SK-N-SH (cell line): ENCODE measurements around the gene DOK6. TPM values are rescaled to one million over a fixed set of nuclear protein-coding genes. Genes with fewer than 3 reads are reported as not detected.

Experiments
- CTCF ChIA-PET: fragments of 300-600, 350-600 bp; formaldehyde crosslinking; extraction: SDS; loops from one replicate; lab custom pipeline; 2021; lab: Yijun Ruan, JAX
- POLR2A ChIA-PET: fragments of 350-600 bp; sonication (Branson Sonifier 250); formaldehyde crosslinking; extraction: SDS; loops from one replicate; lab custom pipeline; 2020; ENCODE audit warnings: antibody characterized with exemption, inconsistent platforms; lab: Yijun Ruan, JAX
- DNase-seq: peaks from one replicate; pipeline ENCODE4 v3.0.0; 2012
- H2AFZ ChIP-seq: fragments of 200-600 bp; sonication (generic); 2 replicates; pipeline ENCODE4 v1.8.1; 2016; ENCODE audit warnings: antibody characterized with exemption, mild to moderate bottlenecking, low read depth
- H3F3A ChIP-seq: fragments of 200-600 bp; sonication (generic); replicated peaks from 2 replicates; pipeline ENCODE3; 2016; ENCODE audit warnings: antibody characterized with exemption, mild to moderate bottlenecking; ENCODE audit not compliant: insufficient read depth
- H3K27ac ChIP-seq, 2 experiments: fragments of 200-500 bp in 1 of 2; fragments of 200-600 bp in 1 of 2; sonication (Bioruptor generic) in 1 of 2; sonication (generic), shearing (Covaris generic) in 1 of 2; 2 replicates each; pipeline versions ENCODE4 v1.5.1 to v1.6.1; 2014 to 2016; ENCODE audit warnings: low read depth in 2 of 2, inconsistent platforms in 1 of 2, low read length in 1 of 2, mild to moderate bottlenecking in 1 of 2, mixed read lengths in 1 of 2
- H3K27me3 ChIP-seq: fragments of 200-600 bp; sonication (generic), shearing (Covaris generic); 2 replicates; pipeline ENCODE4 v1.6.1; 2016; ENCODE audit warnings: mixed run types; ENCODE audit not compliant: insufficient read depth
- H3K36me3 ChIP-seq, 2 experiments: fragments of 200-500 bp in 1 of 2; fragments of 200-600 bp in 1 of 2; sonication (Bioruptor generic) in 1 of 2; sonication (generic) in 1 of 2; replicated peaks in 1 of 2; 2 replicates each; pipeline versions ENCODE3 to v1.5.1; 2014 to 2016; ENCODE audit warnings: low read length in 1 of 2, mild to moderate bottlenecking in 1 of 2; ENCODE audit not compliant: insufficient read depth in 2 of 2, control insufficient read depth in 1 of 2
- H3K4me1 ChIP-seq, 2 experiments: fragments of 200-500 bp in 1 of 2; fragments of 200-600 bp in 1 of 2; sonication (Bioruptor generic) in 1 of 2; sonication (generic), shearing (Covaris generic) in 1 of 2; 2 replicates each; pipeline versions ENCODE4 v1.5.1 to v1.6.1; 2014 to 2016; ENCODE audit warnings: low read depth in 1 of 2, low read length in 1 of 2, mixed run types in 1 of 2; ENCODE audit not compliant: insufficient read depth in 2 of 2, control insufficient read depth in 1 of 2
- H3K4me2 ChIP-seq: fragments of 200-600 bp; sonication (generic), shearing (Covaris generic); 2 replicates; pipeline ENCODE4 v1.6.1; 2017; ENCODE audit warnings: mixed run types
- H3K4me3 ChIP-seq, 2 experiments: fragments of 200-500 bp in 1 of 2; fragments of 200-600 bp in 1 of 2; sonication (Bioruptor generic) in 1 of 2; sonication (generic), shearing (Covaris generic) in 1 of 2; 2 replicates each; pipeline versions ENCODE4 v1.5.1 to v1.8.1; 2014 to 2016; ENCODE audit warnings: low read depth in 2 of 2, inconsistent platforms in 1 of 2, low read length in 1 of 2, mild to moderate bottlenecking in 1 of 2, mixed read lengths in 1 of 2, moderate library complexity in 1 of 2
- H3K79me2 ChIP-seq: fragments of 200-600 bp; sonication (generic); 2 replicates; pipeline ENCODE4 v1.8.1; 2017; ENCODE audit warnings: mild to moderate bottlenecking; ENCODE audit not compliant: insufficient read depth
- H3K9ac ChIP-seq: fragments of 200-600 bp; sonication (generic); 2 replicates; pipeline ENCODE4 v1.6.1; 2017; ENCODE audit warnings: mixed run types
- H3K9me2 ChIP-seq: fragments of 200-600 bp; sonication (generic); 2 replicates; pipeline ENCODE4 v1.6.1; 2017; ENCODE audit warnings: mixed run types
- H3K9me3 ChIP-seq: fragments of 200-600 bp; sonication (generic); 2 replicates; pipeline ENCODE4 v1.6.1; 2017; ENCODE audit warnings: mixed run types, mild to moderate bottlenecking, moderate library complexity
- H4K20me1 ChIP-seq: fragments of 200-600 bp; sonication (generic); 2 replicates; pipeline ENCODE4 v1.6.1; 2017; ENCODE audit warnings: mild to moderate bottlenecking, mixed run types; ENCODE audit not compliant: insufficient read depth
- FOSL2 ChIP-seq: IDR thresholded peaks from 2 replicates; pipeline ENCODE4 v1.4.0; 2012; ENCODE audit warnings: low read depth, mild to moderate bottlenecking, moderate library complexity, borderline replicate concordance
- FOXJ3 ChIP-seq: sonication (generic); formaldehyde crosslinking; IDR thresholded peaks from 2 replicates; pipeline ENCODE4 v1.5.1; 2020; ENCODE audit warnings: mild to moderate bottlenecking, missing genetic modification reagents
- GATA2 ChIP-seq: sonication (generic); formaldehyde crosslinking; IDR thresholded peaks from 2 replicates; pipeline ENCODE4 v1.5.0; 2020; ENCODE audit warnings: mild to moderate bottlenecking, missing genetic modification reagents
- IRF3 ChIP-seq: fragments of 150-350 bp; IDR thresholded peaks from 2 replicates; pipeline ENCODE4 v1.6.1; 2016; ENCODE audit warnings: mild to moderate bottlenecking, low read depth, low read length
- MXI1 ChIP-seq: IDR thresholded peaks from 2 replicates; pipeline ENCODE4 v1.6.1; 2012; ENCODE audit warnings: mild to moderate bottlenecking, low read depth, low read length, improper control_type of control experiment
- NRF1 ChIP-seq: IDR thresholded peaks from 2 replicates; pipeline ENCODE4 v1.6.1; 2012; ENCODE audit warnings: low read depth, mild to moderate bottlenecking, low read length
- PBX3 ChIP-seq: IDR thresholded peaks from 2 replicates; pipeline ENCODE4; 2012
- RAD21 ChIP-seq: IDR thresholded peaks from 2 replicates; pipeline ENCODE4 v1.6.1; 2012; ENCODE audit warnings: mild to moderate bottlenecking, low read length
- RCOR1 ChIP-seq: fragments of 150-350 bp; IDR thresholded peaks from 2 replicates; pipeline ENCODE4 v1.6.1; 2017; ENCODE audit warnings: antibody characterized with exemption, low read length
- REST ChIP-seq: IDR thresholded peaks from 2 replicates; pipeline ENCODE4 v1.6.1; 2012; ENCODE audit warnings: mild to moderate bottlenecking, low read depth, low read length, moderate library complexity
- RXRA ChIP-seq: IDR thresholded peaks from 2 replicates; pipeline ENCODE4 v1.4.0; 2012; ENCODE audit warnings: low read depth, mild to moderate bottlenecking, borderline replicate concordance
- SIN3A ChIP-seq: IDR thresholded peaks from 2 replicates; pipeline ENCODE4 v1.6.1; 2012; ENCODE audit warnings: low read depth, mild to moderate bottlenecking, low read length, moderate library complexity, borderline replicate concordance
- USF2 ChIP-seq: fragments of 150-350 bp; IDR thresholded peaks from 2 replicates; pipeline ENCODE4 v1.6.1; 2017; ENCODE audit warnings: antibody characterized with exemption, low read length, low read depth, borderline replicate concordance
- ZBTB33 ChIP-seq: IDR thresholded peaks from 2 replicates; pipeline ENCODE4 v1.4.0; 2012; ENCODE audit warnings: low read depth, borderline replicate concordance
- WGBS: methylation state at CpG from one replicate; pipeline ENCODE4 v1.1.6; 2017; ENCODE audit warnings: low lambda C conversion rate; 5-methylcytosine and 5-hydroxymethylcytosine counted together
- polyA plus RNA-seq, 3 experiments: library from polyadenylated mRNA; depleted of rRNA; stranded (reverse); fragments of >200 nt; gene quantifications; 2 replicates each; pipeline ENCODE4 v1.2.3, GENCODE V29; 2012
- TF ChIP-seq, protein P1 (sequence below): fragments of 200-600 bp; sonication (generic); IDR thresholded peaks from 2 replicates; pipeline ENCODE4 v1.6.1; 2017; ENCODE audit warnings: antibody characterized with exemption, mild to moderate bottlenecking, moderate library complexity
- TF ChIP-seq, protein P2 (sequence below): IDR thresholded peaks from 2 replicates; pipeline ENCODE4 v1.4.0; 2012; ENCODE audit warnings: low read depth

The DOK6 gene
- polyA plus RNA-seq, 1 of the 3 experiments (the other 2 are of a cell fraction), result 3.9 TPM

DNA sequence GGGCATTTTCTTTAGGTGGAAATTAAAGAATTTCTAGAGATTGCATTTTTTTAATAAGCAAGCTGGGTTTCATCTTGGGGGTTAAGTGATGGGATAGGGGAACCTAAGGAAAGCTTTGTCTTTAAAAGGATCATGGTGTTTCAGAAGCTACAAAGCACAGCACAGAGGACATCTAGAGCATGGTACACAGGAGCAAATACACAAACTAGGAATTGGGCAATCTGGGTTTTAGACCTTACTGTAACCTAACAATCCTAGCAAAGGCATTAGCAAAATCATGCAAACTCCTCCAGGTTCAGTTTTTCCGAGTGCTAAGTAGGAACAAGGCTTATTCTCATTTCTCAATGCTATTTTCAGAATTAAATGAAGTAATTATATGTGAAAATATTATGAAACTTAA is 412.9 kb downstream of the DOK6 start:
- 59% methylated on average over 1 of the region's 1 CpG for WGBS
- no peak overlapping the region for H3K27ac ChIP-seq
- CTCF ChIA-PET, result no interaction called here
- no peak overlapping the region for H2AFZ ChIP-seq
- H3K79me2 ChIP-seq, result no peaks in the 10 kb centered on the region
- no peak for DNase-seq
- no peaks in the 10 kb centered on the region for H3K27me3 ChIP-seq
- no peaks in the 10 kb centered on the region for H4K20me1 ChIP-seq
- H3K9me2 ChIP-seq, result no peaks in the 10 kb centered on the region
- no peak overlapping the region for H3K4me3 ChIP-seq
- H3K36me3 ChIP-seq, result peaks cover 0 to 3% of the 10 kb centered on the region in 2 experiments
- H3K9me3 ChIP-seq, result peaks cover 7% of the 10 kb centered on the region
- no peak overlapping the region for H3K4me2 ChIP-seq
- no peaks in the 10 kb centered on the region for H3K4me1 ChIP-seq
- POLR2A ChIA-PET, result no interaction called here
- TF ChIP-seq REST (no peak), SIN3A (no peak), ZBTB33 (no peak), NRF1 (no peak), GATA2 (CRISPR knock-in tag) (no peak), FOSL2 (no peak), RXRA (no peak), IRF3 (no peak), FOXJ3 (CRISPR knock-in tag) (no peak), USF2 (no peak), RAD21 (no peak), PBX3 (no peak), MXI1 (no peak), RCOR1 (no peak)
- TF ChIP-seq, protein P1, sequence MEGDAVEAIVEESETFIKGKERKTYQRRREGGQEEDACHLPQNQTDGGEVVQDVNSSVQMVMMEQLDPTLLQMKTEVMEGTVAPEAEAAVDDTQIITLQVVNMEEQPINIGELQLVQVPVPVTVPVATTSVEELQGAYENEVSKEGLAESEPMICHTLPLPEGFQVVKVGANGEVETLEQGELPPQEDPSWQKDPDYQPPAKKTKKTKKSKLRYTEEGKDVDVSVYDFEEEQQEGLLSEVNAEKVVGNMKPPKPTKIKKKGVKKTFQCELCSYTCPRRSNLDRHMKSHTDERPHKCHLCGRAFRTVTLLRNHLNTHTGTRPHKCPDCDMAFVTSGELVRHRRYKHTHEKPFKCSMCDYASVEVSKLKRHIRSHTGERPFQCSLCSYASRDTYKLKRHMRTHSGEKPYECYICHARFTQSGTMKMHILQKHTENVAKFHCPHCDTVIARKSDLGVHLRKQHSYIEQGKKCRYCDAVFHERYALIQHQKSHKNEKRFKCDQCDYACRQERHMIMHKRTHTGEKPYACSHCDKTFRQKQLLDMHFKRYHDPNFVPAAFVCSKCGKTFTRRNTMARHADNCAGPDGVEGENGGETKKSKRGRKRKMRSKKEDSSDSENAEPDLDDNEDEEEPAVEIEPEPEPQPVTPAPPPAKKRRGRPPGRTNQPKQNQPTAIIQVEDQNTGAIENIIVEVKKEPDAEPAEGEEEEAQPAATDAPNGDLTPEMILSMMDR, result no peak
- TF ChIP-seq, protein P2, sequence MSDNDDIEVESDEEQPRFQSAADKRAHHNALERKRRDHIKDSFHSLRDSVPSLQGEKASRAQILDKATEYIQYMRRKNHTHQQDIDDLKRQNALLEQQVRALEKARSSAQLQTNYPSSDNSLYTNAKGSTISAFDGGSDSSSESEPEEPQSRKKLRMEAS, result no peak
- TF ChIP-seq, all 33 proteins: peak for 0
- no peak overlapping the region for H3K9ac ChIP-seq
- H3F3A ChIP-seq, result peaks cover 6% of the 10 kb centered on the region
